ENCODE data around the gene SH3BGRL3.

GRCh38 chr1:26280333-26281042 lies 602 bp downstream of the SH3BGRL3 start:
- no peak for TF ChIP-seq CTCF (IDR thresholded peaks at IDR 0.05)
- TF ChIP-seq ZFX (IDR thresholded peaks at IDR 0.05; ENCODE audit: borderline replicate concordance) = no peak

All from 22Rv1 (cell line).